HepG2 (cell line): ENCODE results near the gene ZNF331. TPM values are rescaled to one million over a fixed set of nuclear protein-coding genes. Genes with fewer than 3 reads are reported as not detected.

Source experiments
- CREB1 ChIP-seq, 2 experiments: fragments of 450-650 bp in 1 of 2; IDR thresholded peaks; 2 replicates each; pipeline ENCODE4 v1.6.1; 2016 to 2017; ENCODE audit warnings: control low read depth in 1 of 2, mild to moderate bottlenecking in 1 of 2, missing compliant biosample characterization in 1 of 2, missing genetic modification characterization in 1 of 2
- ETV5 ChIP-seq: IDR thresholded peaks from 2 replicates; pipeline ENCODE4 v1.6.1; 2018; ENCODE audit warnings: missing biosample characterization, missing genetic modification reagents, inconsistent platforms, borderline replicate concordance
- ETV6 ChIP-seq: sonication (generic); formaldehyde crosslinking; conservative IDR thresholded peaks from 2 replicates; pipeline ENCODE4 v1.4.0; 2020; ENCODE audit warnings: missing genetic modification reagents
- FIP1L1 ChIP-seq: fragments of 200-400 bp; formaldehyde crosslinking; IDR thresholded peaks from 2 replicates; pipeline ENCODE4 v1.6.1; 2018; ENCODE audit warnings: low read depth, mild to moderate bottlenecking, low read length, moderate library complexity, borderline replicate concordance; ENCODE audit not compliant: insufficient read depth
- NFKBIZ ChIP-seq: IDR thresholded peaks from 2 replicates; pipeline ENCODE4 v1.6.1; 2018; ENCODE audit warnings: missing genetic modification reagents, missing compliant biosample characterization
- NFYC ChIP-seq: IDR thresholded peaks from 2 replicates; pipeline ENCODE4 v1.6.1; 2016; ENCODE audit warnings: missing genetic modification reagents, missing compliant biosample characterization
- PHF20 ChIP-seq: sonication (generic); formaldehyde crosslinking; IDR thresholded peaks from 2 replicates; pipeline ENCODE4 v1.5.0; 2020; ENCODE audit warnings: mild to moderate bottlenecking, missing genetic modification reagents
- PHF5A ChIP-seq: IDR thresholded peaks from one replicate; pipeline ENCODE4 v1.6.1; 2018; ENCODE audit warnings: low read depth, missing genetic modification reagents; ENCODE audit not compliant: unreplicated experiment
- REL ChIP-seq: sonication (generic); formaldehyde crosslinking; conservative IDR thresholded peaks from 2 replicates; pipeline ENCODE4 v1.8.0; 2022; ENCODE audit warnings: mild to moderate bottlenecking, missing genetic modification reagents, moderate library complexity
- SRF ChIP-seq: IDR thresholded peaks from 2 replicates; pipeline ENCODE4 v1.6.1; 2011; ENCODE audit warnings: mild to moderate bottlenecking, low read depth, low read length, moderate library complexity
- SRSF1 ChIP-seq: fragments of 200-400 bp; formaldehyde crosslinking; optimal IDR thresholded peaks from 2 replicates; pipeline ENCODE3; 2017; ENCODE audit warnings: mild to moderate bottlenecking, low read depth, low read length, moderate library complexity
- ZMYM4 ChIP-seq: sonication (generic); formaldehyde crosslinking; IDR thresholded peaks from 2 replicates; pipeline ENCODE4 v1.8.1; 2023; ENCODE audit warnings: mild to moderate bottlenecking, missing genetic modification reagents
- ZNF343 ChIP-seq: sonication (generic); formaldehyde crosslinking; IDR thresholded peaks from 2 replicates; pipeline ENCODE4 v1.4.0; 2020; ENCODE audit warnings: mild to moderate bottlenecking, missing genetic modification reagents
- ZNF460 ChIP-seq: sonication (generic); formaldehyde crosslinking; IDR thresholded peaks from 2 replicates; pipeline ENCODE4 v1.5.1; 2020; ENCODE audit warnings: missing genetic modification reagents, mild to moderate bottlenecking, borderline replicate concordance
- ZNF496 ChIP-seq: sonication (generic); formaldehyde crosslinking; IDR thresholded peaks from 2 replicates; pipeline ENCODE4 v1.8.1; 2023; ENCODE audit warnings: mild to moderate bottlenecking, moderate library complexity, missing genetic modification reagents; ENCODE audit not compliant: insufficient replicate concordance
- ZNF567 ChIP-seq: sonication (generic); formaldehyde crosslinking; IDR thresholded peaks from 2 replicates; pipeline ENCODE4 v1.8.1; 2023; ENCODE audit warnings: mild to moderate bottlenecking, missing genetic modification reagents, borderline replicate concordance
- ZNF678 ChIP-seq: sonication (generic); formaldehyde crosslinking; IDR thresholded peaks from 2 replicates; pipeline ENCODE4 v1.4.0; 2020; ENCODE audit warnings: mild to moderate bottlenecking, missing genetic modification reagents
- polyA plus RNA-seq, 8 experiments: library from polyadenylated mRNA; depleted of rRNA in 3 of 8; stranded (reverse) in 7 of 8; unstranded in 1 of 8; fragments of >200 nt; fragmentation: Illumina TruSeq in 4 of 8; extraction: Trizol in 4 of 8; gene quantifications; 2 replicates each; pipeline versions ENCODE4 v1.2.1 to v1.2.3, GENCODE V29; 2011 to 2016; ENCODE audit warnings: low read depth in 4 of 8, missing spikeins in 1 of 8, mixed read lengths in 1 of 8; ENCODE audit not compliant: insufficient read depth in 1 of 8
- total RNA-seq, 5 experiments: library from RNA; depleted of rRNA; stranded (reverse); fragments of >200 nt; fragmentation: Illumina TruSeq; extraction: Trizol; gene quantifications; 2 replicates each; pipeline ENCODE4 v1.2.3, GENCODE V29; 2016; ENCODE audit warnings: low read depth in 1 of 5
- TF ChIP-seq, protein P1 (sequence below): sonication (generic); formaldehyde crosslinking; IDR thresholded peaks from 2 replicates; pipeline ENCODE4 v1.5.0; 2020; ENCODE audit warnings: missing genetic modification reagents
- TF ChIP-seq, protein P2 (sequence below): sonication (generic); formaldehyde crosslinking; IDR thresholded peaks from 2 replicates; pipeline ENCODE4 v1.8.1; 2023; ENCODE audit warnings: missing genetic modification reagents, mild to moderate bottlenecking, borderline replicate concordance
- TF ChIP-seq, protein P3 (sequence below): IDR thresholded peaks from 2 replicates; pipeline ENCODE4 v1.6.1; 2018; ENCODE audit warnings: missing genetic modification reagents, mild to moderate bottlenecking, missing compliant biosample characterization
- TF ChIP-seq, protein P4 (sequence below): sonication (generic); formaldehyde crosslinking; IDR thresholded peaks from 2 replicates; pipeline ENCODE4 v1.4.0; 2020; ENCODE audit warnings: missing genetic modification reagents
- TF ChIP-seq, protein P5 (sequence below): sonication (generic); formaldehyde crosslinking; IDR thresholded peaks from 2 replicates; pipeline ENCODE4 v1.8.0; 2022; ENCODE audit warnings: missing genetic modification reagents, mild to moderate bottlenecking, borderline replicate concordance

ZNF331 gene
- total and polyA plus RNA-seq, 2 of the 13 experiments (the other 11 are each of a cell fraction or from before 2014, with no cell fraction given) = 8.2 to 13.3 TPM

DNA sequence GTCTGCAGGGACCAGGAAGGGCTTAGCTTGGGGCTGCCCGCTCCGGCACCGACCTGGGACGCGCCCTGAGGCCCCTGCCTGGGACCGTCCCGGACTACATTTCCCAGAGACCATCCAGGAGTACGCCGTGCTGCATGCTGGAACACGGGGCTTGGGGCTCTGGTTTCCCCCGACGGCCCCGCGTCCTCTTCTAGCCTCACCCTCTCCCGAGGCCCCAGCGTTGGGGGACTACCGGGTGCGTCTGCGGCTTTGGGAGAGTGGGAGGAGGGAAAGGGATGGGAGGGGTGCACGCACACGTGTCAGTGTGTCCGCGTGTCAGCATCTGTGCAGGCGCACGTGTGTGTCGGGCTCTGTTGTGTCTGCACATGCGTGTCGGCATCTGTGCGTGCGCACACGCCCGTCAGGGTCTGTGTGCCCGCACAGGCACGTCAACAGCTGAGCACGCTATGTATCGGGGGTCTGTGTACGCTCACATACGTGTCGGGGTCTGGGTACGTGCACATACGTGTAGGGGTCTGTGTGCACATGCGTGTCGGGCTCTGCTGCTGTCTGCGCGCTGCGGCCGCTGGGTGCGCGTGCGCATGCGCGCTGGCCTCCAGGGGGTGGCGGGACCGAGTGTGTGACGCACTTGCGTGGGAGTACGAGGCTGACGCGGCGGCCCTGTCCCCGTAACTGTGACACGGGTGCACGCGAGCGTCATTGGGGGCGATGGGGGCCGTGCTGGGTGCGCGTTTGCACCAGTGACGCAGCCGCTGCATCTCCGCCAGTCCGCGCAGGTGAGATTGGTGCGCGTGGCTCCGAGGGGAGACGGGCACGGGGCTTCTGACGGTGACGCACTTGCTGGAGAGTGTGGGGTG, at the start of gene ZNF331 (continued):
- TF ChIP-seq, protein P1, sequence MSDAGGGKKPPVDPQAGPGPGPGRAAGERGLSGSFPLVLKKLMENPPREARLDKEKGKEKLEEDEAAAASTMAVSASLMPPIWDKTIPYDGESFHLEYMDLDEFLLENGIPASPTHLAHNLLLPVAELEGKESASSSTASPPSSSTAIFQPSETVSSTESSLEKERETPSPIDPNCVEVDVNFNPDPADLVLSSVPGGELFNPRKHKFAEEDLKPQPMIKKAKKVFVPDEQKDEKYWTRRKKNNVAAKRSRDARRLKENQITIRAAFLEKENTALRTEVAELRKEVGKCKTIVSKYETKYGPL (CRISPR knock-in tag) = no peak
- TF ChIP-seq, protein P2, sequence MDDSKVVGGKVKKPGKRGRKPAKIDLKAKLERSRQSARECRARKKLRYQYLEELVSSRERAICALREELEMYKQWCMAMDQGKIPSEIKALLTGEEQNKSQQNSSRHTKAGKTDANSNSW (CRISPR knock-in tag) = peak; percentile 95; the same call in 1 of the 2 replicates
- no peak for TF ChIP-seq SRF
- TF ChIP-seq, protein P3, sequence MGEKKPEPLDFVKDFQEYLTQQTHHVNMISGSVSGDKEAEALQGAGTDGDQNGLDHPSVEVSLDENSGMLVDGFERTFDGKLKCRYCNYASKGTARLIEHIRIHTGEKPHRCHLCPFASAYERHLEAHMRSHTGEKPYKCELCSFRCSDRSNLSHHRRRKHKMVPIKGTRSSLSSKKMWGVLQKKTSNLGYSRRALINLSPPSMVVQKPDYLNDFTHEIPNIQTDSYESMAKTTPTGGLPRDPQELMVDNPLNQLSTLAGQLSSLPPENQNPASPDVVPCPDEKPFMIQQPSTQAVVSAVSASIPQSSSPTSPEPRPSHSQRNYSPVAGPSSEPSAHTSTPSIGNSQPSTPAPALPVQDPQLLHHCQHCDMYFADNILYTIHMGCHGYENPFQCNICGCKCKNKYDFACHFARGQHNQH (CRISPR knock-in tag) = 0 out of 2 replicates have a peak, but pooled peaks have one; percentile 16
- no peak for TF ChIP-seq NFYC
- no peak; the same call in 1 of the 2 replicates for TF ChIP-seq FIP1L1
- TF ChIP-seq, protein P4, sequence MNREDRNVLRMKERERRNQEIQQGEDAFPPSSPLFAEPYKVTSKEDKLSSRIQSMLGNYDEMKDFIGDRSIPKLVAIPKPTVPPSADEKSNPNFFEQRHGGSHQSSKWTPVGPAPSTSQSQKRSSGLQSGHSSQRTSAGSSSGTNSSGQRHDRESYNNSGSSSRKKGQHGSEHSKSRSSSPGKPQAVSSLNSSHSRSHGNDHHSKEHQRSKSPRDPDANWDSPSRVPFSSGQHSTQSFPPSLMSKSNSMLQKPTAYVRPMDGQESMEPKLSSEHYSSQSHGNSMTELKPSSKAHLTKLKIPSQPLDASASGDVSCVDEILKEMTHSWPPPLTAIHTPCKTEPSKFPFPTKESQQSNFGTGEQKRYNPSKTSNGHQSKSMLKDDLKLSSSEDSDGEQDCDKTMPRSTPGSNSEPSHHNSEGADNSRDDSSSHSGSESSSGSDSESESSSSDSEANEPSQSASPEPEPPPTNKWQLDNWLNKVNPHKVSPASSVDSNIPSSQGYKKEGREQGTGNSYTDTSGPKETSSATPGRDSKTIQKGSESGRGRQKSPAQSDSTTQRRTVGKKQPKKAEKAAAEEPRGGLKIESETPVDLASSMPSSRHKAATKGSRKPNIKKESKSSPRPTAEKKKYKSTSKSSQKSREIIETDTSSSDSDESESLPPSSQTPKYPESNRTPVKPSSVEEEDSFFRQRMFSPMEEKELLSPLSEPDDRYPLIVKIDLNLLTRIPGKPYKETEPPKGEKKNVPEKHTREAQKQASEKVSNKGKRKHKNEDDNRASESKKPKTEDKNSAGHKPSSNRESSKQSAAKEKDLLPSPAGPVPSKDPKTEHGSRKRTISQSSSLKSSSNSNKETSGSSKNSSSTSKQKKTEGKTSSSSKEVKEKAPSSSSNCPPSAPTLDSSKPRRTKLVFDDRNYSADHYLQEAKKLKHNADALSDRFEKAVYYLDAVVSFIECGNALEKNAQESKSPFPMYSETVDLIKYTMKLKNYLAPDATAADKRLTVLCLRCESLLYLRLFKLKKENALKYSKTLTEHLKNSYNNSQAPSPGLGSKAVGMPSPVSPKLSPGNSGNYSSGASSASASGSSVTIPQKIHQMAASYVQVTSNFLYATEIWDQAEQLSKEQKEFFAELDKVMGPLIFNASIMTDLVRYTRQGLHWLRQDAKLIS = no peak
- peak; percentile 83; the same call in 1 of the 2 replicates for TF ChIP-seq REL
- TF ChIP-seq ZNF460 (CRISPR knock-in tag) = no peak
- no peak for TF ChIP-seq ZNF678
- TF ChIP-seq ZNF496 (CRISPR knock-in tag) = no peak
- no peak for TF ChIP-seq NFKBIZ
- peak; percentile 14; the same call in 1 of the 2 replicates for TF ChIP-seq ZMYM4 (CRISPR knock-in tag)
- no peak for TF ChIP-seq ZNF567 (CRISPR knock-in tag)
- no peak for TF ChIP-seq ETV6 (CRISPR knock-in tag)
- TF ChIP-seq, protein P5, sequence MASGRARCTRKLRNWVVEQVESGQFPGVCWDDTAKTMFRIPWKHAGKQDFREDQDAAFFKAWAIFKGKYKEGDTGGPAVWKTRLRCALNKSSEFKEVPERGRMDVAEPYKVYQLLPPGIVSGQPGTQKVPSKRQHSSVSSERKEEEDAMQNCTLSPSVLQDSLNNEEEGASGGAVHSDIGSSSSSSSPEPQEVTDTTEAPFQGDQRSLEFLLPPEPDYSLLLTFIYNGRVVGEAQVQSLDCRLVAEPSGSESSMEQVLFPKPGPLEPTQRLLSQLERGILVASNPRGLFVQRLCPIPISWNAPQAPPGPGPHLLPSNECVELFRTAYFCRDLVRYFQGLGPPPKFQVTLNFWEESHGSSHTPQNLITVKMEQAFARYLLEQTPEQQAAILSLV (CRISPR knock-in tag) = peak; percentile 75; the same call in 1 of the 2 replicates
- no peak for TF ChIP-seq PHF5A (CRISPR knock-in tag)
- TF ChIP-seq PHF20 (CRISPR knock-in tag) = peak; percentile 44
- no peak for TF ChIP-seq ETV5 (CRISPR knock-in tag)
- TF ChIP-seq SRSF1 = peak; percentile 10
- TF ChIP-seq CREB1 (IDR thresholded peaks at IDR 0.05) = peak; percentile 79
- no peak for TF ChIP-seq CREB1 (CRISPR knock-in tag; IDR thresholded peaks at IDR 0.05)
- no peak; the same call in 1 of the 2 replicates for TF ChIP-seq ZNF343 (CRISPR knock-in tag)
